GM10248 (cell line): ENCODE data around the gene STK40.

Experiments used
- CTCF ChIA-PET: fragments of 300-600 bp; sonication (Branson Sonifier 250); formaldehyde crosslinking; extraction: SDS; loops from one replicate; lab custom pipeline; 2021; ENCODE audit warnings: antibody characterized with exemption; lab: Yijun Ruan, JAX
- POLR2A ChIA-PET: fragments of 350-650 bp; sonication (Branson Sonifier 250); formaldehyde crosslinking; extraction: SDS; loops from one replicate; lab custom pipeline; 2020; ENCODE audit warnings: antibody characterized with exemption; lab: Yijun Ruan, JAX
- DNase-seq: peaks from one replicate; pipeline ENCODE4 v3.0.0; 2012; ENCODE audit errors: extremely low spot score
- TF ChIP-seq, protein P1 (sequence below): IDR thresholded peaks from 2 replicates; pipeline ENCODE4 v1.5.1; 2012; ENCODE audit warnings: mild to moderate bottlenecking, low read depth; ENCODE audit errors: extremely low read depth, missing control alignments, control extremely low read depth

The STK40 gene

GRCh38 chr1:36342426-36343185, 43.1 kb downstream of the STK40 start:
- ChIA-PET CTCF (interaction anchor here (0.6 to 5.8 kb wide), 38 partner anchors 9 to 250 kb away, joined by 3 to 73 read pairs (median 4); partner anchors contain the start of genes LSM10, OSCP1, SH3D21 and TRAPPC3), POLR2A (no interaction called here)
- TF ChIP-seq, protein P1, sequence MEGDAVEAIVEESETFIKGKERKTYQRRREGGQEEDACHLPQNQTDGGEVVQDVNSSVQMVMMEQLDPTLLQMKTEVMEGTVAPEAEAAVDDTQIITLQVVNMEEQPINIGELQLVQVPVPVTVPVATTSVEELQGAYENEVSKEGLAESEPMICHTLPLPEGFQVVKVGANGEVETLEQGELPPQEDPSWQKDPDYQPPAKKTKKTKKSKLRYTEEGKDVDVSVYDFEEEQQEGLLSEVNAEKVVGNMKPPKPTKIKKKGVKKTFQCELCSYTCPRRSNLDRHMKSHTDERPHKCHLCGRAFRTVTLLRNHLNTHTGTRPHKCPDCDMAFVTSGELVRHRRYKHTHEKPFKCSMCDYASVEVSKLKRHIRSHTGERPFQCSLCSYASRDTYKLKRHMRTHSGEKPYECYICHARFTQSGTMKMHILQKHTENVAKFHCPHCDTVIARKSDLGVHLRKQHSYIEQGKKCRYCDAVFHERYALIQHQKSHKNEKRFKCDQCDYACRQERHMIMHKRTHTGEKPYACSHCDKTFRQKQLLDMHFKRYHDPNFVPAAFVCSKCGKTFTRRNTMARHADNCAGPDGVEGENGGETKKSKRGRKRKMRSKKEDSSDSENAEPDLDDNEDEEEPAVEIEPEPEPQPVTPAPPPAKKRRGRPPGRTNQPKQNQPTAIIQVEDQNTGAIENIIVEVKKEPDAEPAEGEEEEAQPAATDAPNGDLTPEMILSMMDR = peak; percentile 82
- peak; percentile 71 for DNase-seq

DNA sequence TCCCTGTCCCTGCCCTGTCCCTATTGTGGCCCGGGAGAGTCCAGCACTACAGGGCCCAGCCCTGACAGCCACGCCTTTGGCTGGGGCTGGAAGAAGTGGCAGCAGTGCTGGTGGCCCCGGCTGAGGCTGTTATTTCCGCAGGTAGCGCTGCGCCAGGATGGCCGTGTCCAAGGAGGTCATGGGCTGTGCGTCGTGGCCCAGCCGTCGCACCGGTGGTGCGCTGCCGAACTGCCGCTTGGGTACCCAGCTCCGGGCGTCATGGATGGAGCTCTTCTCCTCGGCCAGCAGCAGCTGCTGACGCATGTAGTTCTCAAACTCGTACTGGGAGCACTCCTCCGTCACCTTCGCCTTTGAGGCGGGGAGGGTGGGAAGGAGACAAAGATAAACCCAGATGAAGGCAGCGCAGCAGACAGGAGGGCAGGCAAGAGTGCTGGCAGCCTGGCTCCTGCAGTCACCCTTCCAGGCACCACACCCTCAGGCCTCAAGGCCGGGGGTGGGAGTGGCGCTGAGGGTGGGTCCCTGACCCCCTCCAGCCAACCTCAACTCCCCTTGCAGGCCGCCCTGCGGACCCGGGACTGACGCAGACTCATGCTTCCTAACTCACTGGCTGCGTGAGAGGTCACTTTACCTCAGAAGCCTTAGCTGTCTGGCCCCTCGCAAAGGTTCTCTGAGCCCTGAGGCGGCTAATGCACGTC, 44.0 kb downstream of the STK40 start:
- no peak for DNase-seq
- TF ChIP-seq, protein P1 = no peak
- ChIA-PET POLR2A (no interaction called here), CTCF (interaction anchor here (0.6 to 5.8 kb wide), 36 partner anchors 8 to 249 kb away, joined by 3 to 73 read pairs (median 5); partner anchors contain the start of genes LSM10, OSCP1, SH3D21 and TRAPPC3)

DNA sequence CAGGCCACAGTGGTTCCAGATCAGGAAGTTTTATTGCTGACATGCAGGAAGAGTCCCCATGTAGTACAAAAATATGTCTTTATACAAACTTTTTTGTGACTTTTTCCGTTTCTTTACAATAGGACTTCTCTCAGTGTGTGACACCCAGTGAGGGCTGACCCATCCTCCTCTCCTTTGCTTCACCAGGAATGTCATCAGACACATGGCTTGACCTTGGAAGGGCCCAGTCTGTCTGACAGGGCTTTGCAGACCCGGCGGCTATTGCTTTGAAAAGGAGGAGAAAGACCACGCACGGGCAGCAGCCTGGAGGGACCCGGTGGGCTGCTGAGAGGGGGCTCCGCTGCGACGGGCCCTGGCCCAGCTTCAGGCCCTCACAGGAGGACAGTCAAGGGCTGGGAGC, 46.1 kb downstream of the STK40 start:
- TF ChIP-seq, protein P1 = no peak
- POLR2A ChIA-PET = interaction anchor here (0.6 kb wide), 1 partner anchor 44 kb away, joined by 5 read pairs; no protein-coding TSS in a partner anchor
- no peak for DNase-seq
- CTCF ChIA-PET = interaction anchor here (2.4 to 4.2 kb wide), 2 partner anchors 15 to 29 kb away, joined by 11 to 45 read pairs; no protein-coding TSS in a partner anchor

- ChIA-PET POLR2A (no interaction called here), CTCF (interaction anchor here (2.4 kb wide), 1 partner anchor 29 kb away, joined by 11 read pairs; no protein-coding TSS in a partner anchor)
- TF ChIP-seq, protein P1 = no peak
- no peak for DNase-seq
Measured at GRCh38 chr1:36339215-36339614, 46.5 kb downstream of the STK40 start.

- CTCF ChIA-PET = interaction anchor here (2.4 kb wide), 1 partner anchor 31 kb away, joined by 11 read pairs; no protein-coding TSS in a partner anchor
- POLR2A ChIA-PET = no interaction called here
- no peak for DNase-seq
Measured at GRCh38 chr1:36337830-36338229, 47.9 kb downstream of the STK40 start.

GRCh38 chr1:36330940-36331339, 54.8 kb downstream of the STK40 start:
- ChIA-PET CTCF (interaction anchor here (1.1 kb wide), 1 partner anchor 18 kb away, joined by 3 read pairs; no protein-coding TSS in a partner anchor), POLR2A (no interaction called here)
- no peak for DNase-seq
- TF ChIP-seq, protein P1 = no peak

More at GRCh38 chr1:36337830-36338229, 47.9 kb downstream of the STK40 start:
- TF ChIP-seq, protein P1 = no peak
